Measurements from ENCODE around the gene PCDHGA1.
A peak's percentile ranks its signal among the peaks of the same experiment; 100 is the strongest.

- TF ChIP-seq YY1 (IDR thresholded peaks at IDR 0.05; ENCODE audit: insufficient read depth, insufficient read length) (peak; percentile 42), ZNF274 (IDR thresholded peaks at IDR 0.05; ENCODE audit: low read depth, low read length) (no peak)
Measured at GRCh38 chr5:141320225-141321169, 9.8 kb upstream of the PCDHGA1 start, which contains the start of gene TAF7.
